ENCODE data around the gene FBXO34. TPM values are rescaled to one million over a fixed set of nuclear protein-coding genes. Genes with fewer than 3 reads are reported as not detected.

The FBXO34 gene, protein sequence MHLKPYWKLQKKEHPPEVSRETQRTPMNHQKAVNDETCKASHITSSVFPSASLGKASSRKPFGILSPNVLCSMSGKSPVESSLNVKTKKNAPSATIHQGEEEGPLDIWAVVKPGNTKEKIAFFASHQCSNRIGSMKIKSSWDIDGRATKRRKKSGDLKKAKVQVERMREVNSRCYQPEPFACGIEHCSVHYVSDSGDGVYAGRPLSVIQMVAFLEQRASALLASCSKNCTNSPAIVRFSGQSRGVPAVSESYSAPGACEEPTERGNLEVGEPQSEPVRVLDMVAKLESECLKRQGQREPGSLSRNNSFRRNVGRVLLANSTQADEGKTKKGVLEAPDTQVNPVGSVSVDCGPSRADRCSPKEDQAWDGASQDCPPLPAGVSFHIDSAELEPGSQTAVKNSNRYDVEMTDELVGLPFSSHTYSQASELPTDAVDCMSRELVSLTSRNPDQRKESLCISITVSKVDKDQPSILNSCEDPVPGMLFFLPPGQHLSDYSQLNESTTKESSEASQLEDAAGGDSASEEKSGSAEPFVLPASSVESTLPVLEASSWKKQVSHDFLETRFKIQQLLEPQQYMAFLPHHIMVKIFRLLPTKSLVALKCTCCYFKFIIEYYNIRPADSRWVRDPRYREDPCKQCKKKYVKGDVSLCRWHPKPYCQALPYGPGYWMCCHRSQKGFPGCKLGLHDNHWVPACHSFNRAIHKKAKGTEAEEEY
- total RNA-seq: 10 to 100 TPM; 18.5 to 18.9 TPM

DNA sequence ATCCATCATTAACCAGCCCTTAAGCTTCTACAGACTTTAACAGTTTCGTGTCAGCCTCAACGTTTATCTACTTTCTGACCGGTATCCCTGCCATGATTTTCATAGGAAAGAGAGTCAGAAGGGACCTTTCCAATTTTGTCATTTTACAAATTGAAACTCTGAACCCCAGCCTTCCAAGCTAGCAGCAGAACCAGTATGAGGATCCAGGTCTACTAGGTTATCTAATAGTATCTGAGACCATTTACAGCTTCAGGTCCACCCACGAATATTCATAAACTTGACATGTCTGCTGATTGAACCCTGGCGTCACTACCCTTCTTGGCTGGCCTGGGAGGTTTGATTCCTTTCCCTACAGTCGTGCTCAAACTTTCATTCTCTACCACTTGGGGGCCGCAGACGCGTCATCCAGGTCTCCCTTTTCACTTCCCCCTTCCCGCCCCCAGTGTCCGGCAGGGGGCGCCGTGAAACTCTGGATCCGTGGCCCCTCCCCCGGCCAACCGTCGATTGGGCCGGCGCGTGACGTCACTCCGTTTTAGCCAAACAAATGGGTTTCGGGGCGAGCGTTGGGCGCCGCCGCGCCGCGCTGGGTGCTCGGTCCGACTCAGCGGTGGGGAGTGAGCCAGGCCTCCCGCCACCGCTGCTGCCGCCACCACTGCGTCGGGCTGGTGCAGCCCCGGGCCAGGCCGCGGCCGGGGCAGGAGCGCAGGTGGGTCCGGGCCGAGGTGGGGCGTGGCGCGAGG lies at the start of gene FBXO34:
Gene FBXO34, plus strand, starts transcription at position 590 of the 740 bp plus-strand sequence. CDS start 78,970 bp downstream, outside the sequence.
- Mint-ChIP-seq H3K27me3 (no peaks in the 10 kb centered on the region), H3K4me3 (peak within 1 kb of the TSS; percentile 87), H3K27ac (peak within 1 kb of the TSS; percentile 93), H3K9me3 (ENCODE audit: low read depth) (no peaks in the 10 kb centered on the region), H3K4me1 (peaks cover 39% of the 10 kb centered on the region), H3K36me3 (ENCODE audit: low read depth) (peaks cover 6% of the 10 kb centered on the region)
- intact Hi-C loops (cut with DNase I, micrococcal nuclease): loop anchor here (1.0 to 5.0 kb wide), 12 partner anchors 58 to 311 kb away; partner anchors contain the start of genes KTN1 (in 2 of the 2), ATG14 (in 1 of the 2), DLGAP5 (in 1 of the 2) and MAPK1IP1L (in 1 of the 2)
- peak; percentile 100 for DNase-seq
- peak; percentile 89 for ATAC-seq
- ChIA-PET CTCF (interaction anchor here (0.6 to 4.5 kb wide), 45 partner anchors 11 to 795 kb away, joined by 3 to 96 read pairs (median 4); no protein-coding TSS in a partner anchor), POLR2A (interaction anchor here (0.9 to 1.3 kb wide), 2 partner anchors 83 to 244 kb away, joined by 3 to 5 read pairs; partner anchors contain the start of genes SOCS4 and WDHD1)

- H3K27me3 Mint-ChIP-seq: no peaks in the 10 kb centered on the region
- no peaks in the 10 kb centered on the region for H3K36me3 Mint-ChIP-seq (ENCODE audit: low read depth)
- DNase-seq (no peak), ATAC-seq (no peak)
- peaks cover 3% of the 10 kb centered on the region for H3K4me1 Mint-ChIP-seq
- ChIA-PET POLR2A (no interaction called here), CTCF (interaction anchor here (1.5 kb wide), 1 partner anchor 12 kb away, joined by 4 read pairs; no protein-coding TSS in a partner anchor)
- no peak overlapping the region for H3K27ac Mint-ChIP-seq
- intact Hi-C loops (cut with DNase I, micrococcal nuclease): no loop called here
- no peak overlapping the region for H3K4me3 Mint-ChIP-seq
- H3K9me3 Mint-ChIP-seq (ENCODE audit: low read depth): peaks cover 3% of the 10 kb centered on the region
Measured at GRCh38 chr14:55221968-55222367, 49.3 kb upstream of the FBXO34 start.

DNA sequence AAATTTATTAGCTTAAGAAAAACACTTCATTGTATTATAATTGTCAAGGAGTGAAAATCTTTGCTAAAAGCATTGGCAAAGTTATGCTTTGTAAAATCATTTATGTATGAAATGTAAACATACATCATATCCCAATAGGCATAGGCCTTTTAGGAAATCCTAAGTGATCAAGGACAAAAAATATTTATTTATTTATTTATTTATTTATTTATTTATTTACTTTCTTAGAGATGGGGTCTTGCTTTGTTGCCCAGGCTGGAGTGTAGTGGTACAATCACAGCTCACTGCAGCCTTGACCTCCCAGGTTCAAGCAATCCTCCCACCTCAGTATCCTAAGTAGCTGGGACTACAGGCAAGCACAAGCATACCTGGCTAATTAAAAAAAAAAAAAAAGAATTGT lies 47.9 kb upstream of the FBXO34 start:
- Mint-ChIP-seq H3K9me3 (ENCODE audit: low read depth) (peaks cover 5% of the 10 kb centered on the region), H3K4me1 (peaks cover 3% of the 10 kb centered on the region), H3K27ac (no peak overlapping the region), H3K36me3 (ENCODE audit: low read depth) (no peaks in the 10 kb centered on the region), H3K27me3 (peaks cover 2% of the 10 kb centered on the region), H3K4me3 (no peak overlapping the region)
- intact Hi-C loops (cut with DNase I, micrococcal nuclease): no loop called here
- ATAC-seq: no peak
- ChIA-PET CTCF (interaction anchor here (0.6 to 1.9 kb wide), 6 partner anchors 10 to 375 kb away, joined by 3 to 7 read pairs (median 4); no protein-coding TSS in a partner anchor), POLR2A (no interaction called here)
- DNase-seq: no peak

- peaks cover 6% of the 10 kb centered on the region for H3K27me3 Mint-ChIP-seq
- H3K4me1 Mint-ChIP-seq: no peaks in the 10 kb centered on the region
- no peak for ATAC-seq
- intact Hi-C loops (cut with DNase I, micrococcal nuclease): no loop called here
- CTCF ChIA-PET: interaction anchor here (1.2 to 1.3 kb wide), 2 partner anchors 9 to 17 kb away, joined by 3 to 4 read pairs; no protein-coding TSS in a partner anchor
- no peaks in the 10 kb centered on the region for H3K36me3 Mint-ChIP-seq (ENCODE audit: low read depth)
- POLR2A ChIA-PET: no interaction called here
- no peak overlapping the region for H3K27ac Mint-ChIP-seq
- H3K9me3 Mint-ChIP-seq (ENCODE audit: low read depth): peaks cover 5% of the 10 kb centered on the region
- no peak for DNase-seq
- H3K4me3 Mint-ChIP-seq: no peak overlapping the region
Measured at GRCh38 chr14:55228261-55228660, 43.0 kb upstream of the FBXO34 start.

- Mint-ChIP-seq H3K4me3 (no peak overlapping the region), H3K27me3 (peaks cover 15% of the 10 kb centered on the region), H3K4me1 (no peaks in the 10 kb centered on the region), H3K36me3 (ENCODE audit: low read depth) (no peaks in the 10 kb centered on the region), H3K9me3 (ENCODE audit: low read depth) (no peaks in the 10 kb centered on the region), H3K27ac (no peak overlapping the region)
- no peak for ATAC-seq
- DNase-seq: no peak
- POLR2A ChIA-PET: no interaction called here
- CTCF ChIA-PET: interaction anchor here (1.2 kb wide), 1 partner anchor 121 kb away, joined by 3 read pairs; no protein-coding TSS in a partner anchor
- intact Hi-C loops (cut with DNase I, micrococcal nuclease): no loop called here
Measured at GRCh38 chr14:55233591-55233990, 37.6 kb upstream of the FBXO34 start.

DNA sequence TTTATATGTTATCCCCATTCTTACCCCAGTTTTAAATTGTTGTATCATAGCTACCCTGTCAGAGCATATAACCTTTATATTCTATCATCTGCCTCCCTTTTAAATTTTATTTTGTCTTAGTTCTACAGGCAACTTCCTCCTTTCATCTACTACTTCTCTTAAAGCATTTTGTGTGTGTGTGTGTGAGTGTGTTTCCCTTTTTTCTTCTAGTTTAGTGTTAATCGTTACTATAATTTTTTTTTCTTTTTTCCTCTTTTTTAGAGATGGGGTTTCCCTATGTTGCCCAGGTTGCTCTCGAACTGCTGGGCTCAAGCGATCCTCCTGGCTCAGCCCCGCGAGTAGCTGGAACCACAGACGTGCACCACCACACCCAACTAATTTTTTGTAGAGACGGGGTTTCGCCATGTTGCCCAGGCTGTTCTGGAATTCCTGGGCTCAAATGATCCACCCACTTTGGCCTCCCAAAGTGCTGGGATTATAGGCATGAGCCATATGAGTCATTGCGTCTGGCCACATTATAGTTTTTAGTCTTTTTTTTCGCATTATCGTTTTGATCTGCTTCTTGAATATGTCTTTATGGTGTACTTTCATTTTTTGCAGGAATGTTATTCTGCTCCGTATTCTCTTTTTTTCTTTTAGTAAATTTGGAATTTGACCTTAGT lies 33.1 kb upstream of the FBXO34 start:
- Mint-ChIP-seq H3K27ac (no peak overlapping the region), H3K36me3 (ENCODE audit: low read depth) (no peaks in the 10 kb centered on the region), H3K9me3 (ENCODE audit: low read depth) (no peaks in the 10 kb centered on the region), H3K4me1 (no peaks in the 10 kb centered on the region), H3K27me3 (peaks cover 16% of the 10 kb centered on the region), H3K4me3 (no peak overlapping the region)
- no peak for DNase-seq
- POLR2A ChIA-PET: no interaction called here
- CTCF ChIA-PET: no interaction called here
- ATAC-seq: no peak
- intact Hi-C loops (cut with DNase I, micrococcal nuclease): no loop called here

DNA sequence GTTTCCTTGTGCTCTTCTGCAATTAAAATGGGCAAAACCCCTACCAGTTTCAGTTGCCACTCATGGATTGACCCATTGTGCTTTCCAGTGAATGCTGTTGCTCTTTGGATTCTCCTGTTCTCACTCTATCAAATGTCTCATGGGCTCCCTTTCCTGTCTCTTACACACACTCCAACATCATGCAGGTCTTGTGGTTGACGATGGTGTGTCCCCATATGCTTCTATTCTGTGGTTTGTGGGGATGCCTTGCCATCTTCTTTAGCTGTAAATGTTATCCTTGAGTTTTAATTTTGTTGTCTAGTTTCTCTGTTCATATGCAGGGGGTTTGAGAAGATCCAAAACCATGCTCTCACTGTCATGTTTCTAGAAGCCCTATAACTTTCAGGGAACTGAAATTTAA lies 31.9 kb upstream of the FBXO34 start:
- no peak overlapping the region for H3K27ac Mint-ChIP-seq
- H3K36me3 Mint-ChIP-seq (ENCODE audit: low read depth): no peaks in the 10 kb centered on the region
- ChIA-PET CTCF (no interaction called here), POLR2A (no interaction called here)
- DNase-seq (no peak), ATAC-seq (no peak)
- H3K4me1 Mint-ChIP-seq: no peaks in the 10 kb centered on the region
- H3K9me3 Mint-ChIP-seq (ENCODE audit: low read depth): no peaks in the 10 kb centered on the region
- intact Hi-C loops (cut with DNase I, micrococcal nuclease): no loop called here
- H3K4me3 Mint-ChIP-seq: no peak overlapping the region
- peaks cover 13% of the 10 kb centered on the region for H3K27me3 Mint-ChIP-seq

GRCh38 chr14:55240526-55241178 lies 30.6 kb upstream of the FBXO34 start:
- ATAC-seq: no peak
- peaks cover 9% of the 10 kb centered on the region for H3K27me3 Mint-ChIP-seq
- intact Hi-C loops (cut with DNase I, micrococcal nuclease): no loop called here
- no peak for DNase-seq
- POLR2A ChIA-PET: no interaction called here
- no peak overlapping the region for H3K27ac Mint-ChIP-seq
- H3K36me3 Mint-ChIP-seq (ENCODE audit: low read depth): no peaks in the 10 kb centered on the region
- CTCF ChIA-PET: interaction anchor here (1.2 kb wide), 1 partner anchor 277 kb away, joined by 3 read pairs; no protein-coding TSS in a partner anchor
- H3K4me1 Mint-ChIP-seq: no peaks in the 10 kb centered on the region
- no peaks in the 10 kb centered on the region for H3K9me3 Mint-ChIP-seq (ENCODE audit: low read depth)
- no peak overlapping the region for H3K4me3 Mint-ChIP-seq

DNA sequence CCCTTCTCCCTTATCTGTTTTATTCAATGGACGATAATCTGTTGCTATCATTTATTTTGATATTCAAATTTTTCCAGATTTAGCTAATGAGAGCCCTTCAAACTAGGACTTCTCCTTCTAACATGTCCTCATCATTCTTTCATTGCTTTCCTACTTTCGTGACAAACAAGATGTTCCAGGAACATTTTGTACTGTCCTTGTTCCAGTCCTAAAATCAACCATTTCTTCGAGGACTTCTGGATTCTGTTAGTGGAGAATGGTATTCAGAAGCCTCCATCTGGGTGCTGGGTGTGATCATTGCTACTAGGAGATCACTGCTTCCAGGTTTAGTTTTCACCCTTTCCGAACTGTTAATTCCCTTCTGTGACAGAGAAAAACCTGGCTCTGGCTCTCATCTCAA lies 29.5 kb upstream of the FBXO34 start:
- DNase-seq (no peak), ATAC-seq (no peak)
- CTCF ChIA-PET: interaction anchor here (0.7 to 1.2 kb wide), 2 partner anchors 125 to 276 kb away, joined by 3 to 5 read pairs; no protein-coding TSS in a partner anchor
- Mint-ChIP-seq H3K4me1 (no peaks in the 10 kb centered on the region), H3K36me3 (ENCODE audit: low read depth) (no peaks in the 10 kb centered on the region), H3K4me3 (no peak overlapping the region), H3K27me3 (peaks cover 8% of the 10 kb centered on the region), H3K27ac (no peak overlapping the region), H3K9me3 (ENCODE audit: low read depth) (no peaks in the 10 kb centered on the region)
- POLR2A ChIA-PET: no interaction called here
- intact Hi-C loops (cut with DNase I, micrococcal nuclease): no loop called here

DNA sequence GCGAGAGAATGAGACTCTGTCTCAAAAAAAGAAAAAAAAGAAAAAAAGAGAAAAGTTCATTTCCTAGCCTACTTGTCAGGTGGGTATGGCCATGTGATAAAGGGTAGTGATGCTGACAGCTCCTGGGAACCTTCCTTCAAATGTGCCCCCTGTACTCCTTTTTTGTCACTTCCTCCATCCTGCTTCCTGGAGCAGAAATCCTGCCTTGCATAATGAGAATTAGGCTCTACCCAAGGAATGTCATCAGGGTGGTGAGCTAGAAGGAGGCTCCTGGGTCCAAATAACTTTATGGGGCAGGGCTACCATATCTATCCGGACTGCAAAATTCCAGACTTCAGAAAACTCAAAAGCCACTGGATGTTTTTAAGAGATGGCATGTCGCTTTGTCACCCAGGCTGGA lies 27.8 kb upstream of the FBXO34 start:
- DNase-seq (no peak), ATAC-seq (no peak)
- Mint-ChIP-seq H3K27ac (no peak overlapping the region), H3K9me3 (ENCODE audit: low read depth) (no peaks in the 10 kb centered on the region), H3K4me3 (no peak overlapping the region), H3K27me3 (peaks cover 8% of the 10 kb centered on the region), H3K36me3 (ENCODE audit: low read depth) (no peaks in the 10 kb centered on the region), H3K4me1 (no peaks in the 10 kb centered on the region)
- POLR2A ChIA-PET: no interaction called here
- intact Hi-C loops (cut with DNase I, micrococcal nuclease): no loop called here
- CTCF ChIA-PET: interaction anchor here (0.7 to 1.1 kb wide), 2 partner anchors 160 to 256 kb away, joined by 3 read pairs; no protein-coding TSS in a partner anchor

Data from activated CD4-positive, alpha-beta T cell treated with anti-CD3 and anti-CD28 coated beads for 36 hours (primary cell).